ENCODE results near the gene KLHL4. TPM values are rescaled to one million over a fixed set of nuclear protein-coding genes. Genes with fewer than 3 reads are reported as not detected.
"Not testable (repeated sequence)": the region's sequence is repeated elsewhere in the genome, so short reads cannot be mapped to it uniquely, and the experiment has no call there.

KLHL4 gene, protein sequence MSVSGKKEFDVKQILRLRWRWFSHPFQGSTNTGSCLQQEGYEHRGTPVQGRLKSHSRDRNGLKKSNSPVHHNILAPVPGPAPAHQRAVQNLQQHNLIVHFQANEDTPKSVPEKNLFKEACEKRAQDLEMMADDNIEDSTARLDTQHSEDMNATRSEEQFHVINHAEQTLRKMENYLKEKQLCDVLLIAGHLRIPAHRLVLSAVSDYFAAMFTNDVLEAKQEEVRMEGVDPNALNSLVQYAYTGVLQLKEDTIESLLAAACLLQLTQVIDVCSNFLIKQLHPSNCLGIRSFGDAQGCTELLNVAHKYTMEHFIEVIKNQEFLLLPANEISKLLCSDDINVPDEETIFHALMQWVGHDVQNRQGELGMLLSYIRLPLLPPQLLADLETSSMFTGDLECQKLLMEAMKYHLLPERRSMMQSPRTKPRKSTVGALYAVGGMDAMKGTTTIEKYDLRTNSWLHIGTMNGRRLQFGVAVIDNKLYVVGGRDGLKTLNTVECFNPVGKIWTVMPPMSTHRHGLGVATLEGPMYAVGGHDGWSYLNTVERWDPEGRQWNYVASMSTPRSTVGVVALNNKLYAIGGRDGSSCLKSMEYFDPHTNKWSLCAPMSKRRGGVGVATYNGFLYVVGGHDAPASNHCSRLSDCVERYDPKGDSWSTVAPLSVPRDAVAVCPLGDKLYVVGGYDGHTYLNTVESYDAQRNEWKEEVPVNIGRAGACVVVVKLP
- 2.6 and 3.6 TPM in 2 replicates for total RNA-seq

DNA sequence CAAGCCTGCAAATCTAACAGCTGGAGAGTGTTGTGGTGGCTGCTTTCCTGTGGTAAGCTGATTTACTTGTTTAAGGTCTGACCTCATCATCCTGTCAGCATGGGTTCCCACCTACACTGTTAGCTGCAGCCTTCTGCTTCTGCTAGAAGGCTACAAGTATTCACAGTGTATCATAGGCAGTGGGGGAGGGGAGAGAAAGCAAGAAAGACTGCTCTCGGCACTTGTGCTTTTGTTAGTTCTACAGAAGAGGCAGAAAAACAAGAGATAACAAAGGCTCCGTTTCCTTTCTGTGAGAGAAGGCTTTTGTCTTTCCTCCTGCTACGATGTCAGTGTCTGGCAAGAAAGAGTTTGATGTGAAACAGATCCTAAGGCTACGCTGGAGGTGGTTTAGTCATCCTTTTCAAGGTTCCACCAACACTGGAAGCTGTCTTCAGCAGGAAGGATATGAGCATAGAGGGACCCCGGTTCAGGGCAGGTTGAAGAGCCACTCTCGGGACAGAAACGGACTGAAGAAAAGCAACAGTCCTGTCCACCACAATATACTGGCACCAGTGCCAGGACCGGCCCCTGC, at the start of gene KLHL4:
KLHL4 (plus strand) TSS at position 232 of the 571 bp plus-strand sequence; CDS start at position 324, 92 bp downstream.
- peak; percentile 77 for DNase-seq (ENCODE audit: low read depth)

GRCh38 chrX:87468941-87469340, 48.7 kb upstream of the KLHL4 start:
- DNase-seq (ENCODE audit: low read depth), result no peak

- DNase-seq (ENCODE audit: low read depth), result no peak
Observed at GRCh38 chrX:87475793-87476192, 41.8 kb upstream of the KLHL4 start.

DNA sequence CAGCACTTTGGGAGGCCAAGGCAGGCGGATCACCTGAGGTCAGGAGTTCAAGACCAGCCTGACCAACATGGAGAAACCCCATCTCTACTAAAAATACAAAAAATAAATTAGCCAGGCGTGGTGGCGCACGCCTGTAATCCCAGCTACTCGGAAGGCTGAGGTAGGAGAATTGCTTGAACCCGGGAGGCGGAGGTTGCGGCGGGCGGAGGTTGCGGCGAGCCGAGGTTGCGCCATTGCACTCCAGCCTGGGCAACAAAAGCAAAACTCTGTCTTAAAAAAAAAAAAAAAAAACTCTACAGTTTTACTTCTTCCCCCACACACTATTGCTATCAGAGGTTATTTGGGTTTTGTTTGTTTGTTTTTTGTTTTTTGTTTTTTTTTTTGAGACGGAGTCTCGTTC, 38.9 kb upstream of the KLHL4 start:
- not testable (repeated sequence) for DNase-seq (ENCODE audit: low read depth)

DNA sequence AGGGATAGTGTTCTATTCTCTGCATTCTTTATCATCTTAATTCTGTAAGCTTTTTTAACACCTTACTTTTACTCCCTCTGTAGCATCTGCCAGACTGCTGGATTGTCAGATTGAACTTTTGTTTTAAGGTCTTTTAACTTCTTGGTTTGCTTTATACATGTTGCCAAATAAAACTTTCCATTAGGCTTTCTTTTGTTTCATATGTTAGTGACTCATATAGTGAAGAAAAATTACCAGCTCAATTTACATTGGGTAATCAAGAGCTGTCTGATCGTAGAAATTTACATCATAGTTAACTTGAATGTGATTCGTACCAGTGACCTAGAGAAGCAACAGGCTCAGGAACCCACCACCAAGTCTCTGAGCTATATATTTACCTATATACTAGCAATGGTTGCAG, 28.5 kb upstream of the KLHL4 start:
- DNase-seq (ENCODE audit: low read depth), result peak; percentile 1

DNA sequence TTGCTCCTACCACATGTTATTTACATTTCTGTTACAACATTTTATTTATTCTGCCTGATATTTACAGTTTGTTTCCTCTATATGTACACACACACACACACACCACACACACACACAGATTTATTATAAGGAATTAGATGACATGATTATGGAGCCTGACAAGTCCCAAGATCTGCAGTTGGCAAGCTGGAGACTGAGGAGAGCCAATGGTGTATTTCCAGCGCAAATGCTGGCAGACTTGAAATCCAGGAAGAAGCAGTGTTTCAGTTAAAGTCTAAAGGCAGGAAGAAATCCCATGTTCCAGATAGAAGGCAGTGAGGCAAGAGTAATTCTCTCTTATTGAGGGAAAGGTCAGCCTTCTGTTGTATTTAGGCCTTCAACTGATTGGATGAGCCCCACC, 1.8 kb upstream of the KLHL4 start:
- DNase-seq (ENCODE audit: low read depth), result no peak

- DNase-seq (ENCODE audit: low read depth), result peak; percentile 18
Observed at GRCh38 chrX:87516717-87517121, 883 bp upstream of the KLHL4 start.

DNA sequence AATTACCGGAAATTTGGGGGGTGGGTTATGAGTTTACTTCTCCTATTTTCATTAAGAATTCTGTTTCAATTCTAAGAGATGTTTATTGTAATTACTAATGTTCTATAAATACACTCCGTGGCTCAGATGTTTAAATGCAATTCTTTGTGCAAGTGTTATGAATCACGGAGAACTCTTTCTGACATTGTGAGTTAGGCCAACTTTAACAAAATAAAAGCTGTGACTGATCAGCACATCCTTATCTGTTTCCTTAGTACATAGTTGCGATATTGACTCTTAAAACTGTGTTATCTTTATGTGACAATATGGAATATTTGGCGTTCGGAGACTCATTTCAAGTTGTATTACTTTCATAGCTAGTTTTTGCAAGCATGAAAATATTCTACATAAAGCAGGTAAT, 902 bp downstream of the KLHL4 start:
- no peak for DNase-seq (ENCODE audit: low read depth)

- peak; percentile 33 for DNase-seq (ENCODE audit: low read depth)
Observed at GRCh38 chrX:87525771-87526229, 8.2 kb downstream of the KLHL4 start.

GRCh38 chrX:87526281-87526680, 8.7 kb downstream of the KLHL4 start:
- DNase-seq (ENCODE audit: low read depth), result no peak

DNA sequence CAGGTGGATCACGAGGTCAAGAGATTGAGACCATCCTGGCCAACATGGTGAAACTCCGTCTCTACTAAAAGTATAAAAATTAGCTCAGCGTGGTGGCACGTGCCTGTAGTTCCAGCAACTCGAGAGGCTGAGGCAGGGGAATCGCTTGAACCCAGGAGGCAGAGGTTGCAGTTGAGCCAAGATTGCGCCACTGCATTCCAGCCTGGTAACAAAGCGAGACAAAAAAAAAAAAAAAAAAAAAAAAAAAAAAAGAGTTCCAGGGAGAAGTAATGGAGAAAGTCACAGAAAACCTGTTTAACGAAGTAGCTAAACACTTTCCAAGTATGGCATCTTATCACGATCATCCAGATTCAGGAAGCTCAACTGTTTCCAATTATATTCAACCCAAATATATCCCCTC, 10.9 kb downstream of the KLHL4 start:
- peak; percentile 2 for DNase-seq (ENCODE audit: low read depth)

DNA sequence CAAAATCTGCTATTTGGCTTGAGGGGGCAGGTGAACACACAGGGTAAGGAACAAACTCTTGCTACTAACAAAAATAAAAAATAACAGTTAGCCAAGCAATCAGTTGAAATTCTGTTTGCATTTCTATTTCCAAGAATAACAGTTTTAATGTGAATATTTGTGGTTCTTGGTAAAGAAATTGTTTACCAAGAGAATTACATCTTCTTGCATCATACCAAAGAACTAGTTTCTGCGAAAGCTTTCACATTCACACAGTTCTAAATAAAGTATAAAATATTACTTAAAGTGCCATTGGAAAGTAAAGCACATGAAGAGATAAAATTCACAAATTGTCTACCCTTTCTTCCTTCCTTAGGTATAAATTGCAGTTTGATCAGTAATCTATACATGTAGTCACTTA, 54.4 kb downstream of the KLHL4 start:
- no peak for DNase-seq (ENCODE audit: low read depth)

GRCh38 chrX:87572901-87573300, 55.3 kb downstream of the KLHL4 start:
- no peak for DNase-seq (ENCODE audit: low read depth)

DNA sequence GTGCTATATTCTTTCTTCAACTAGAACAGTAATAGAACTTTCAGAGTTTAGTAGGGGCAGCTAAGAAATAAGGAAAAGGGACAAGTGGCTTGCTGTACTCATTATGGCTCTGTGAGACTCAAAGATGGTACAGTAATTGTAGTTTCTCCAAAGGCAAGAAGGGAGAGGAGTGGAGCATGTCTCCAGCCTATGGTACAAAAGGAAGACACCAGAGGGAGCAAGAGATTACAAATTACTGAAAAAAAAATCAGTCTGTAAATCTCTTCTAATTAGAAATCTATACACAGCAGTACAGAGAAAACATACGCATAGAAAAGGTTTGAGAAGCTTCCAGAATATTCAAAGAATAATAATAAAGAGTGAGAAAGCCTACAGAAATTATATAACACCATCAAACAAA, 61.4 kb downstream of the KLHL4 start:
- DNase-seq (ENCODE audit: low read depth), result no peak

GRCh38 chrX:87580862-87581261, 63.3 kb downstream of the KLHL4 start:
- no peak for DNase-seq (ENCODE audit: low read depth)

DNA sequence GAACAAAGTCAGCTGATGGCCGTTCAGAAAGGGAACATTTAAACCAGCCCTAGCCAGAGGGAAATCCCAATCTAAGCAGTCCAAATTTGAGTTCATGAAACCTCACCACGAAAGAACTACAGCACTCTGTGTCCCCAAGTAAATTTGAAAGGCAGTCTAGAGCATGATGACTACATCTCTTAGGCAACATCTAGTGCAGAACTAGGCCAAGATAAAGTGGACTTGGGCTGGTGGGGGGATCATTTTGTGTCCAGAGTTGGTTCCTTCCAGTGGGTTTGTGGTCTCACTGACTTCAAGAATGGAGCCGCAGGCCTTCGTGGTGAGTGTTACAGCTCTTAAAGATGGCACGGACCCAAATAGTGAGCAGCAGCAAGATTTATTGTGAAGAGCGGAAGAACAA, 64.9 kb downstream of the KLHL4 start:
- DNase-seq (ENCODE audit: low read depth), result no peak

- peak; percentile 0 for DNase-seq (ENCODE audit: low read depth)
Observed at GRCh38 chrX:87583679-87584078, 66.1 kb downstream of the KLHL4 start.

DNA sequence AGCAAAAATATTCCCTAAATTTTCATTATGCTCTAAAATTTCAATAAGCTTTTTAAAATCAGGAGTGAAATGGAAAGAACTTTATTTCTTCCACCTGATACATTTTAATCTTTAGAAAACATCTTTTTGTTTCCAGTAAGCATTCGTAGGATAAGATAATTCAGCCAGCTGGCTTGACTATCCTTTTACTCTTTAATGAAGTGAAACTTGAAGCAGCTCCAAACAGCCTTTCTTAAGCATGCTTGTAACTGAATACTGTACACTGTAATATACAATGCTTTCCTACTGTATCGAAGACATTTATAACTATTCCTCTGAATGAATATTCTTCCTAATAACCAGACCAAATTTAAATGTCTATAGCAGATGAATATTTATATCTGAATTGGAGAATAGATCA, 98.8 kb downstream of the KLHL4 start:
- no peak for DNase-seq (ENCODE audit: low read depth)

GRCh38 chrX:87621697-87622096, 104.1 kb downstream of the KLHL4 start:
- no peak for DNase-seq (ENCODE audit: low read depth)

GRCh38 chrX:87626996-87627395, 109.4 kb downstream of the KLHL4 start:
- DNase-seq (ENCODE audit: low read depth), result no peak

DNA sequence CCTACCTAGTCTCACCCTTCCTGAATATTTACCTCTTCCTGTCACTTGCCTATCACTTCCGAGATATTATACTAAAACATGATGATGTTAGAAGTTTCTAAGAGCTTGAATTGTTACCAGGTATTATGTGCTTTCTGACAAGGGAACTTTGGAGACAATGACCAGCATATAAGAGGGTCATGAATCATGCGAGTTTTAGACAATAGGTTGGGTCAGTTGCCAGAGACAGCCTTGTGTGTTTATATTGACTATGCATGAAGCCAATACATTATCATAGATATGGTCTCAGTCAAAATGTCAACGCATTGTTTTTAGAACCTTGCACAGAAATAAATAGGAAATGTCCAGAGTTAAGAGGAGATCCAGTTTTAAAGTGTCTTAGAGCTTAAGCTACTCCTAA, 116.8 kb downstream of the KLHL4 start:
- DNase-seq (ENCODE audit: low read depth), result no peak

DNA sequence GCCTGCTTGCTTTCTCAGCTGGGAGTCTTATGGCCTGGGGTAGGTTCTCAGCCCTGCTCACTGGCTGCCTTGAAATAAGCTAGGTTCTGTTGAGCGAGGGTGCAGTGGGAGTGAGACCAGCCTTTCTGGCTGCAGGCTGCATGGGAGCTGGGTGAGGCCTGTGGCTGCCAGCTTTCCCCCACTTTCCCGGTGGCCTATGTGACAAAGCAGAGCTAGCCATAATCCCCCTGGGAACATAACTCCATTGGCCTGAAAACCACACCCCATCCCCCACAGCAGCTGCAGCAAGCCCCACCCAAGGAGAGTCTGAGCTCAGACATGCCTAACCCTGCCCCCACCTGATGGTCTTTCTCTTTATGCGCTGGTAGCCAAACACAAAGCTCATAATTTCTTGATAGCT, 118.9 kb downstream of the KLHL4 start:
- no peak for DNase-seq (ENCODE audit: low read depth)

DNA sequence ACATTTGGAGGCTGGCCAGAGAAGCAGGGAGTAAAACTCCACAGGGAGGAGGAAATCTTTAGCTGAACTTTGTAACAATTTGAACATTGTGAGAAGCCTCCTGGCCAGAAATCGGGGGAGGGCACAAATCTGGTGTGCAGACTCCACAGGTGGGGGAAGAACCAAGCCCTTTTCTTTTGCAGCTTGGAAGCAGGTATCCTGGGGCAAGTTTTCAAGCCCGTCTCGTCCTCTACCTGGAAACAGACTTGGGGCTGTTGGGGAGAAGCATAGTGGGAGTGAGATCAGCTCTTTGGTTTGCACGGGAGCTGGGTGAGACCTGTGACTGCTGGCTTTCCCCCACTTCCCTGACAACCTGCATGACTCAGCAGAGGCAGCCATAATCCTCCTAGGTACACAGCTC, 123.8 kb downstream of the KLHL4 start:
- not testable (repeated sequence) for DNase-seq (ENCODE audit: low read depth)

All from renal cortical epithelial cell (primary cell).